Stimulated activated CD8-positive, alpha-beta memory T cell treated with anti-CD3 and anti-CD28 coated beads, Interleukin-7, amount 100 ng/mL, for 48 hours (primary cell): ENCODE data around the gene MBD3L4.
A peak's percentile ranks its signal among the peaks of the same experiment; 100 is the strongest.
"Not testable (repeated sequence)": the region's sequence is repeated elsewhere in the genome, so short reads cannot be mapped to it uniquely, and the experiment has no call there.

Source experiments
- DNase-seq, 2 donors: peaks; one replicate each; pipeline ENCODE4 v3.0.0-alpha.2; 2020; ENCODE audit warnings: low read depth in 1 of 2; ENCODE audit errors: extremely low read depth in 1 of 2

Gene MBD3L4

GRCh38 chr19:7051421-7051820 is 11.4 kb upstream of the MBD3L4 start:
- not testable (repeated sequence) for DNase-seq

- not testable (repeated sequence) for DNase-seq
Measured at GRCh38 chr19:7049021-7049420, 9.0 kb upstream of the MBD3L4 start, which contains the start of gene MBD3L2. MBD3L2 (plus strand) TSS chr19:7049321; CDS start chr19:7049374, 53 bp downstream.

GRCh38 chr19:7041563-7041962 is 1.6 kb upstream of the MBD3L4 start:
- DNase-seq = not testable (repeated sequence)

GRCh38 chr19:7030278-7030677 is 9.7 kb downstream of the MBD3L4 start, which contains the start of gene MBD3L5:
MBD3L5 (plus strand) TSS chr19:7030578; CDS start chr19:7030612, 34 bp downstream.
- not testable (repeated sequence) for DNase-seq

- DNase-seq = not testable (repeated sequence)
Measured at GRCh38 chr19:7028790-7029189, 11.2 kb downstream of the MBD3L4 start.

GRCh38 chr19:7021331-7021730 is 18.6 kb downstream of the MBD3L4 start, which contains the start of gene MBD3L2B:
MBD3L2B (minus strand) TSS chr19:7021431; CDS start chr19:7021397, 34 bp downstream.
- DNase-seq = not testable (repeated sequence)

GRCh38 chr19:7018828-7019227 is 21.2 kb downstream of the MBD3L4 start:
- no peak for DNase-seq

GRCh38 chr19:7013678-7014077 is 26.3 kb downstream of the MBD3L4 start:
- DNase-seq = no peak

GRCh38 chr19:7010722-7011593 is 29.0 kb downstream of the MBD3L4 start:
- DNase-seq = peak in 1 of 2 donors; percentile 27

GRCh38 chr19:7007859-7008258 is 32.1 kb downstream of the MBD3L4 start:
- DNase-seq = no peak

- no peak for DNase-seq
Measured at GRCh38 chr19:7006135-7006704, 33.8 kb downstream of the MBD3L4 start.

GRCh38 chr19:7004313-7004931 is 35.6 kb downstream of the MBD3L4 start:
- DNase-seq = no peak

GRCh38 chr19:7000816-7001215 is 39.2 kb downstream of the MBD3L4 start:
- no peak for DNase-seq

- no peak for DNase-seq
Measured at GRCh38 chr19:7000333-7000732, 39.6 kb downstream of the MBD3L4 start.

GRCh38 chr19:6999933-7000332 is 40.0 kb downstream of the MBD3L4 start:
- no peak for DNase-seq

GRCh38 chr19:6997679-6998445 is 42.1 kb downstream of the MBD3L4 start:
- no peak for DNase-seq

GRCh38 chr19:6996810-6997209 is 43.2 kb downstream of the MBD3L4 start:
- no peak for DNase-seq

GRCh38 chr19:6995054-6995453 is 44.9 kb downstream of the MBD3L4 start:
- DNase-seq = no peak

GRCh38 chr19:6988257-6988656 is 51.7 kb downstream of the MBD3L4 start:
- DNase-seq = no peak

- DNase-seq = no peak
Measured at GRCh38 chr19:6987850-6988249, 52.1 kb downstream of the MBD3L4 start.
